NT2/D1 (cell line): ENCODE results near the gene CCDC68.

Source experiments
- YY1 ChIP-seq: IDR thresholded peaks from 2 replicates; pipeline ENCODE4 v1.6.1; 2011; ENCODE audit not compliant: insufficient read length, insufficient read depth
- ZNF274 ChIP-seq: IDR thresholded peaks from 2 replicates; pipeline ENCODE4 v1.6.1; 2011; ENCODE audit warnings: mild to moderate bottlenecking, low read depth, low read length

- TF ChIP-seq ZNF274 = no peak
- TF ChIP-seq YY1 = no peak
Measured at GRCh38 chr18:54946149-54946581, 13.1 kb downstream of the CCDC68 start.
